HepG2 (cell line): ENCODE results near the gene MPP3. TPM values are rescaled to one million over a fixed set of nuclear protein-coding genes. Genes with fewer than 3 reads are reported as not detected.

ENCODE experiments used
- BCL3 ChIP-seq: sonication (generic); formaldehyde crosslinking; IDR thresholded peaks from 2 replicates; pipeline ENCODE4 v1.5.1; 2020; ENCODE audit warnings: mild to moderate bottlenecking, missing genetic modification reagents, moderate library complexity
- BORCS8-MEF2B ChIP-seq: sonication (generic); formaldehyde crosslinking; IDR thresholded peaks from 2 replicates; pipeline ENCODE4 v1.8.0; 2022; ENCODE audit warnings: mild to moderate bottlenecking, missing genetic modification reagents
- CENPX ChIP-seq: sonication (generic); formaldehyde crosslinking; IDR thresholded peaks from 2 replicates; pipeline ENCODE4 v1.9.0; 2021; ENCODE audit warnings: mild to moderate bottlenecking, missing genetic modification reagents, moderate library complexity
- PITX1 ChIP-seq: sonication (generic); formaldehyde crosslinking; IDR thresholded peaks from 2 replicates; pipeline ENCODE4 v1.5.1; 2020; ENCODE audit warnings: mild to moderate bottlenecking, missing genetic modification reagents
- RFX1 ChIP-seq: fragments of 450-650 bp; IDR thresholded peaks from 2 replicates; pipeline ENCODE4 v1.6.1; 2017
- RFX5 ChIP-seq: IDR thresholded peaks from 2 replicates; pipeline ENCODE4 v1.6.1; 2011; ENCODE audit warnings: low read depth, low read length, improper control_type of control experiment
- SETDB1 ChIP-seq: sonication (generic); formaldehyde crosslinking; IDR thresholded peaks from 2 replicates; pipeline ENCODE4 v1.5.1; 2020; ENCODE audit warnings: missing genetic modification reagents, mild to moderate bottlenecking, borderline replicate concordance
- TFDP2 ChIP-seq: sonication (generic); formaldehyde crosslinking; IDR thresholded peaks from 2 replicates; pipeline ENCODE4 v1.4.0; 2020; ENCODE audit warnings: missing genetic modification reagents
- TRIM24 ChIP-seq: sonication (generic); formaldehyde crosslinking; IDR thresholded peaks from 2 replicates; pipeline ENCODE4 v1.8.0; 2022; ENCODE audit warnings: mild to moderate bottlenecking, missing genetic modification reagents
- ZFP82 ChIP-seq: sonication (generic); formaldehyde crosslinking; IDR thresholded peaks from 2 replicates; pipeline ENCODE4 v1.5.1; 2020; ENCODE audit warnings: mild to moderate bottlenecking, missing genetic modification reagents, borderline replicate concordance
- ZFY ChIP-seq: sonication (generic); formaldehyde crosslinking; IDR thresholded peaks from 2 replicates; pipeline ENCODE4 v1.4.0; 2020; ENCODE audit warnings: missing genetic modification reagents
- ZNF24 ChIP-seq: fragments of 450-650 bp; IDR thresholded peaks from 2 replicates; pipeline ENCODE4 v1.6.1; 2017; ENCODE audit warnings: antibody characterized with exemption, mild to moderate bottlenecking
- ZNF576 ChIP-seq: sonication (generic); formaldehyde crosslinking; IDR thresholded peaks from 2 replicates; pipeline ENCODE4 v1.4.0; 2020; ENCODE audit warnings: mild to moderate bottlenecking, missing genetic modification reagents
- ZNF761 ChIP-seq: sonication (generic); formaldehyde crosslinking; conservative IDR thresholded peaks from 2 replicates; pipeline ENCODE4 v1.4.0; 2020; ENCODE audit warnings: mild to moderate bottlenecking, missing genetic modification reagents
- ZNF768 ChIP-seq: sonication (generic); formaldehyde crosslinking; IDR thresholded peaks from 2 replicates; pipeline ENCODE4 v1.4.0; 2020; ENCODE audit warnings: missing genetic modification reagents
- ZNF776 ChIP-seq: sonication (generic); formaldehyde crosslinking; IDR thresholded peaks from 2 replicates; pipeline ENCODE4 v1.4.0; 2020; ENCODE audit warnings: mild to moderate bottlenecking, missing genetic modification reagents
- polyA plus RNA-seq, 8 experiments: library from polyadenylated mRNA; depleted of rRNA in 3 of 8; stranded (reverse) in 7 of 8; unstranded in 1 of 8; fragments of >200 nt; fragmentation: Illumina TruSeq in 4 of 8; extraction: Trizol in 4 of 8; gene quantifications; 2 replicates each; pipeline versions ENCODE4 v1.2.1 to v1.2.3, GENCODE V29; 2011 to 2016; ENCODE audit warnings: low read depth in 4 of 8, missing spikeins in 1 of 8, mixed read lengths in 1 of 8; ENCODE audit not compliant: insufficient read depth in 1 of 8
- total RNA-seq, 5 experiments: library from RNA; depleted of rRNA; stranded (reverse); fragments of >200 nt; fragmentation: Illumina TruSeq; extraction: Trizol; gene quantifications; 2 replicates each; pipeline ENCODE4 v1.2.3, GENCODE V29; 2016; ENCODE audit warnings: low read depth in 1 of 5
- TF ChIP-seq, protein P1 (sequence below), 2 experiments: sonication (generic) in 1 of 2; formaldehyde crosslinking in 1 of 2; IDR thresholded peaks; 2 replicates each; pipeline versions ENCODE4 v1.4.0 to v1.6.1; 2016 to 2020; ENCODE audit warnings: borderline replicate concordance in 1 of 2, low read depth in 1 of 2, mild to moderate bottlenecking in 1 of 2, missing genetic modification reagents in 1 of 2
- TF ChIP-seq, protein P2 (sequence below): sonication (generic); formaldehyde crosslinking; IDR thresholded peaks from 2 replicates; pipeline ENCODE4 v1.9.0; 2022; ENCODE audit warnings: missing genetic modification reagents, mild to moderate bottlenecking, borderline replicate concordance

The MPP3 gene
- total and polyA plus RNA-seq, 2 of the 13 experiments (the other 11 are each of a cell fraction or from before 2014, with no cell fraction given): 0.91 to 1.8 TPM

DNA sequence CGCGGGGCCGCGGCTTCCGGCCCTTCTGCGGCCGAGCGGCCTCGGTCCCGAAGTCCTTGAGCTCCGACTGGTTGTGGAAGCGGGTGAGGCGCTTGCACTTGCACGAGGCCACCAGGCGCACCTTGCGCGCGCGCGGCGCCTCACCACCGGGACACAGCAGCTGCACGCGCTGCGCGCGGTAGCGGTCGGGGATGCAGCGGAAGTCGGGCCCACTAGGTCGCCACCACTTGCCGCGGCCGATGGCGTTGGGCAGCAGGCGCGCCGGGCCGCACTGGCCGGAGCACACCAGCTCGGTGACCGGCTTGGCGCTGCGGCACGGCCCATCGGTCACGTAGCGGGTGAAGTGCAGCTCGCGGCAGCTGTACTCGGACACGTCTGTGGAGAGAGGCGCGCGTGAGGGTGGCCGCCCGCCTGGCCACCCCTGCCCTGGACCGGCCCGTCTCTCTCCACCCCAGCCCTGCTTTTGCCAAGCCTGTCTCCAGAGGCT is 77.5 kb downstream of the MPP3 start (continued):
- TF ChIP-seq, protein P1, sequence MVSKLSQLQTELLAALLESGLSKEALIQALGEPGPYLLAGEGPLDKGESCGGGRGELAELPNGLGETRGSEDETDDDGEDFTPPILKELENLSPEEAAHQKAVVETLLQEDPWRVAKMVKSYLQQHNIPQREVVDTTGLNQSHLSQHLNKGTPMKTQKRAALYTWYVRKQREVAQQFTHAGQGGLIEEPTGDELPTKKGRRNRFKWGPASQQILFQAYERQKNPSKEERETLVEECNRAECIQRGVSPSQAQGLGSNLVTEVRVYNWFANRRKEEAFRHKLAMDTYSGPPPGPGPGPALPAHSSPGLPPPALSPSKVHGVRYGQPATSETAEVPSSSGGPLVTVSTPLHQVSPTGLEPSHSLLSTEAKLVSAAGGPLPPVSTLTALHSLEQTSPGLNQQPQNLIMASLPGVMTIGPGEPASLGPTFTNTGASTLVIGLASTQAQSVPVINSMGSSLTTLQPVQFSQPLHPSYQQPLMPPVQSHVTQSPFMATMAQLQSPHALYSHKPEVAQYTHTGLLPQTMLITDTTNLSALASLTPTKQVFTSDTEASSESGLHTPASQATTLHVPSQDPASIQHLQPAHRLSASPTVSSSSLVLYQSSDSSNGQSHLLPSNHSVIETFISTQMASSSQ (IDR thresholded peaks at IDR 0.05; ENCODE audit: low read depth): no peak
- TF ChIP-seq, protein P1 (CRISPR knock-in tag; IDR thresholded peaks at IDR 0.05; ENCODE audit: borderline replicate concordance): no peak
- TF ChIP-seq RFX5 (no peak), TFDP2 (peak; percentile 49; the same call in 1 of the 2 replicates), RFX1 (no peak), PITX1 (CRISPR knock-in tag) (no peak), ZNF768 (0 out of 2 replicates have a peak, but pooled peaks have one; percentile 41), ZFP82 (CRISPR knock-in tag) (no peak), ZNF776 (CRISPR knock-in tag) (peak; percentile 84; the same call in 1 of the 2 replicates), ZFY (CRISPR knock-in tag) (peak; percentile 63), BCL3 (no peak), ZNF576 (no peak), CENPX (no peak), ZNF24 (no peak), ZNF761 (no peak; the same call in 1 of the 2 replicates), SETDB1 (CRISPR knock-in tag) (no peak), TRIM24 (no peak), BORCS8-MEF2B (0 out of 2 replicates have a peak, but pooled peaks have one; percentile 46)
- TF ChIP-seq, protein P2, sequence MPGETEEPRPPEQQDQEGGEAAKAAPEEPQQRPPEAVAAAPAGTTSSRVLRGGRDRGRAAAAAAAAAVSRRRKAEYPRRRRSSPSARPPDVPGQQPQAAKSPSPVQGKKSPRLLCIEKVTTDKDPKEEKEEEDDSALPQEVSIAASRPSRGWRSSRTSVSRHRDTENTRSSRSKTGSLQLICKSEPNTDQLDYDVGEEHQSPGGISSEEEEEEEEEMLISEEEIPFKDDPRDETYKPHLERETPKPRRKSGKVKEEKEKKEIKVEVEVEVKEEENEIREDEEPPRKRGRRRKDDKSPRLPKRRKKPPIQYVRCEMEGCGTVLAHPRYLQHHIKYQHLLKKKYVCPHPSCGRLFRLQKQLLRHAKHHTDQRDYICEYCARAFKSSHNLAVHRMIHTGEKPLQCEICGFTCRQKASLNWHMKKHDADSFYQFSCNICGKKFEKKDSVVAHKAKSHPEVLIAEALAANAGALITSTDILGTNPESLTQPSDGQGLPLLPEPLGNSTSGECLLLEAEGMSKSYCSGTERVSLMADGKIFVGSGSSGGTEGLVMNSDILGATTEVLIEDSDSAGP (CRISPR knock-in tag): peak; percentile 57; the same call in 1 of the 2 replicates
